Progenitor cell of endocrine pancreas (in vitro differentiated cells): Measurements from ENCODE around the gene NSUN7. TPM values are rescaled to one million over a fixed set of nuclear protein-coding genes. Genes with fewer than 3 reads are reported as not detected.
A peak's percentile ranks its signal among the peaks of the same experiment; 100 is the strongest.

ENCODE experiments used
- DNase-seq: peaks from one replicate; pipeline ENCODE4 v3.0.0; 2021; ENCODE audit warnings: low spot score; ENCODE audit not compliant: unreplicated experiment
- H3K27ac Mint-ChIP-seq: 2 replicates; pipeline ENCODE4 v1.8.0; 2021; ENCODE audit warnings: mild to moderate bottlenecking, moderate library complexity, mixed read lengths
- H3K27me3 Mint-ChIP-seq: 2 replicates; pipeline ENCODE4 v1.8.0; 2021; ENCODE audit warnings: mixed read lengths
- H3K36me3 Mint-ChIP-seq: 2 replicates; pipeline ENCODE4 v1.8.0; 2022; ENCODE audit warnings: mixed read lengths; ENCODE audit not compliant: insufficient read depth
- H3K4me1 Mint-ChIP-seq: 2 replicates; pipeline ENCODE4 v1.8.0; 2021; ENCODE audit warnings: low read depth, mixed read lengths
- H3K4me3 Mint-ChIP-seq: 2 replicates; pipeline ENCODE4 v1.8.0; 2021; ENCODE audit warnings: low read depth, mild to moderate bottlenecking, moderate library complexity, mixed read lengths
- H3K9me3 Mint-ChIP-seq: 2 replicates; pipeline ENCODE4 v1.8.0; 2021; ENCODE audit warnings: low read depth, mixed read lengths
- CTCF ChIP-seq: fragments of 200-600 bp; sonication (generic); IDR thresholded peaks from one replicate; pipeline ENCODE4 v1.5.0; 2021; ENCODE audit warnings: antibody characterized with exemption, mild to moderate bottlenecking; ENCODE audit not compliant: unreplicated experiment
- total RNA-seq: library from RNA; stranded (reverse); gene quantifications from 2 replicates; pipeline ENCODE4 v1.2.1, GENCODE V29; 2021

NSUN7 gene
- total RNA-seq, 1 donor from 2014 or later = 17.5 TPM

- H3K36me3 Mint-ChIP-seq = peaks cover 14% of the 10 kb centered on the region
- no peaks in the 10 kb centered on the region for H3K27me3 Mint-ChIP-seq
- DNase-seq = no peak
- no peak overlapping the region for H3K4me3 Mint-ChIP-seq
- no peak overlapping the region for H3K27ac Mint-ChIP-seq
- H3K4me1 Mint-ChIP-seq = no peaks in the 10 kb centered on the region
- H3K9me3 Mint-ChIP-seq = no peaks in the 10 kb centered on the region
- no peak for TF ChIP-seq CTCF
Observed at GRCh38 chr4:40831146-40831907, 81.6 kb downstream of the NSUN7 start.

GRCh38 chr4:40832175-40832574 is 82.4 kb downstream of the NSUN7 start:
- TF ChIP-seq CTCF = no peak
- Mint-ChIP-seq H3K4me1 (no peaks in the 10 kb centered on the region), H3K27ac (no peak overlapping the region)

GRCh38 chr4:40833212-40833611 is 83.5 kb downstream of the NSUN7 start:
- H3K4me3 Mint-ChIP-seq = no peak overlapping the region
- H3K27me3 Mint-ChIP-seq = no peaks in the 10 kb centered on the region
- no peak for DNase-seq
- no peak overlapping the region for H3K27ac Mint-ChIP-seq
- H3K9me3 Mint-ChIP-seq = no peaks in the 10 kb centered on the region
- no peaks in the 10 kb centered on the region for H3K4me1 Mint-ChIP-seq
- peaks cover 12% of the 10 kb centered on the region for H3K36me3 Mint-ChIP-seq
- no peak for TF ChIP-seq CTCF

More at GRCh38 chr4:40832175-40832574, 82.4 kb downstream of the NSUN7 start:
- no peak for DNase-seq
- H3K9me3 Mint-ChIP-seq = no peaks in the 10 kb centered on the region
- H3K27me3 Mint-ChIP-seq = no peaks in the 10 kb centered on the region
- no peak overlapping the region for H3K4me3 Mint-ChIP-seq
- H3K36me3 Mint-ChIP-seq = peaks cover 12% of the 10 kb centered on the region

- peaks cover 14% of the 10 kb centered on the region for H3K4me1 Mint-ChIP-seq
- TF ChIP-seq CTCF = no peak
- H3K36me3 Mint-ChIP-seq = peaks cover 12% of the 10 kb centered on the region
- H3K9me3 Mint-ChIP-seq = no peaks in the 10 kb centered on the region
- H3K27ac Mint-ChIP-seq = no peak overlapping the region
- H3K27me3 Mint-ChIP-seq = no peaks in the 10 kb centered on the region
- no peak overlapping the region for H3K4me3 Mint-ChIP-seq
- no peak for DNase-seq
Observed at GRCh38 chr4:40837094-40837870, 87.5 kb downstream of the NSUN7 start.

- Mint-ChIP-seq H3K4me1 (peaks cover 18% of the 10 kb centered on the region), H3K27me3 (no peaks in the 10 kb centered on the region), H3K36me3 (peaks cover 6% of the 10 kb centered on the region), H3K9me3 (no peaks in the 10 kb centered on the region), H3K4me3 (no peak overlapping the region), H3K27ac (no peak overlapping the region)
- peak; percentile 28 for TF ChIP-seq CTCF
- no peak for DNase-seq
Observed at GRCh38 chr4:40838742-40839141, 89.0 kb downstream of the NSUN7 start.
